H54 (cell line): Measurements from ENCODE around the gene TMEM106C.

ENCODE experiments used
- DNase-seq: peaks from one replicate; pipeline ENCODE4 v3.0.0; 2011; ENCODE audit warnings: low spot score, mixed read lengths; ENCODE audit not compliant: insufficient read length
- FAIRE-seq: peaks from 3 replicates; lab custom pipeline; 2011; peaks lifted over from hg19 to GRCh38; lab: Jason Lieb, UNC
- POLR2A ChIP-seq: IDR thresholded peaks from 2 replicates; pipeline ENCODE4 v1.6.1; 2011; ENCODE audit warnings: low read depth, mild to moderate bottlenecking, low read length

The TMEM106C gene

DNA sequence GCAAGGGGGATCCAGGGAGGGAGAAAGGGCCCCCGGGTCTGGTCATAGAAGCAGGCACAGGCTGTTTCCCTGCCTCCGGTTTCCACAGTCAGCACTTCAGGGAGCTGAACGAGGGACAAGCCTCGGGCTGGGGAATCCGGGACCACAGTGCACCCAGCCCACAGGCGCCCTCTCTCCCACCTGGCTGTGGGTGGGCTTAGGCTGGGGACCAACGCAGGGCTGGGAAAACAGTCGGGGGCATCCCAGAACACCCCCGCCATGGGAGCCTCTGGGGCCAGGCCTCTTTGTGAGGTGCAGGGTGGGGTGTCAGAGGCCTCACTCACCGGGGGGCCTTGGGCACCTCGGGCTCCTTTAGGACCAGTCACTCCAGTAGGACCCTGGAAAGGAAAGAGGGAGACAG is 16.3 kb downstream of the TMEM106C start:
- TF ChIP-seq POLR2A: no peak
- DNase-seq: no peak
- no peak for FAIRE-seq

GRCh38 chr12:47980197-47980596 is 16.8 kb downstream of the TMEM106C start:
- FAIRE-seq (no peak), DNase-seq (no peak)
- TF ChIP-seq POLR2A: no peak

- FAIRE-seq: no peak
- no peak for DNase-seq
- no peak for TF ChIP-seq POLR2A
Observed at GRCh38 chr12:47980779-47981495, 17.5 kb downstream of the TMEM106C start.

DNA sequence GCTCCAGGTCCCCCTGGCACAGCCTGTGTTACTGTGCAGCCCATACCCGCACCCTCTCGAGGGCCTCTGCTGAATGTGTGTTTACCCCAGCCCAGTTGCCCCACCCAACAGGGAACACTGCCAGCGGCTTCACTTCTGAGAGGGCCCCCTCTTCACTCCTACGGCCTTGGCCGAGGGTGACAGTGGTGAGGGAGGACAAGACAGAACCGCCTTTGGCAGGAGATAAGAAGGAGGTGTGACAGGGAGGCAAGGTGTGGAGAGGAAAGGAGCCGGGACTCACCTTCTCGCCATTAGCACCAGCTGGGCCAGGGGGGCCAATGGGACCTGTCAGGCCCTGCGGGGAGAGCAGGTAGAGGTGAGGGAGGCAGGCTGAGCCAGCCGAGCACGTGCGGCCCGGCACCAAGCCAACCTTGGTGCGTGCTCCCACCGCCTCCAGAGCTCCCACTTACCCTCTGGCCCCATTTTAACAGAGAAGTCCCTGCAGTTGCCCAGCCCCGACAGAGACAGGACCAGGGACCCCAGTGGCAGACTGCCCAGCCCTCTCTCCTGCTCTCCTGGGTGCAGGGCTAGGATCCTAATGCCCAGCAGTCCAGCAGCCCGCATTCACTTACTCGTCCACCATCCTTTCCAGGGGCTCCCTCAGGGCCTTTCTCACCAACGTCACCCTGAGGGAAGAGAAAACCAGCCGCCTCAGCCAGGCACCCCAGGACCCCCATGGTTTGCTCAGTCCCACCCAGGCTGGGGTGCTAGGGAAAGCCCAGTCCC is 18.3 kb downstream of the TMEM106C start:
- DNase-seq: no peak
- no peak for TF ChIP-seq POLR2A
- no peak for FAIRE-seq

GRCh38 chr12:47982311-47982710 is 18.9 kb downstream of the TMEM106C start:
- TF ChIP-seq POLR2A: no peak
- no peak for DNase-seq
- FAIRE-seq: no peak

GRCh38 chr12:47982770-47983169 is 19.4 kb downstream of the TMEM106C start:
- no peak for FAIRE-seq
- DNase-seq: no peak
- TF ChIP-seq POLR2A: no peak

- FAIRE-seq: no peak
- no peak for TF ChIP-seq POLR2A
- no peak for DNase-seq
Observed at GRCh38 chr12:47983541-47984115, 20.2 kb downstream of the TMEM106C start.

DNA sequence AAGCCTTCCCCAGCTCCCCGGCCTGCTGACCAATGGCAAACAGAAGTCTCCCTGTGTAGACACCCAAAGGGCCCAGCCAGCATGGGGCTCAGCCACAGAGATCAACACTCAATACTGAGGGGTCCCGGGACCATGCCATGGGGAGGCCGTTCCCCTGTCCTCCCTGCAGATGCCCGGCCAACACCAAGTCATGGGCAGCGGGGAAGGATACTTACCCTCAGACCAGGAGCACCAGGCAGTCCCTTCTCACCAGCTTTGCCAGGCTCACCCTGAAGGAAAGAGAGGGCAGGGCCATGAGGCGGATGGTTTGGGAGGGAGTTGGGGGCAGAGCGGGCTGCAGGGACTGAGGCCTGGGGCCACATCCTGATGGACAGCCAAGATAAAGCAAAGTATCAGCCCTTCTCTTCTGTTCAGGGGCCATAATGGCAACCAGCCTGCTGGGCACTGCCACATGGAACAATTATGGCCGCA is 21.0 kb downstream of the TMEM106C start:
- DNase-seq (no peak), FAIRE-seq (no peak)
- TF ChIP-seq POLR2A: no peak

- FAIRE-seq (no peak), DNase-seq (no peak)
- TF ChIP-seq POLR2A: no peak
Observed at GRCh38 chr12:47985596-47986290, 22.3 kb downstream of the TMEM106C start.

GRCh38 chr12:47986291-47986660 is 22.9 kb downstream of the TMEM106C start:
- FAIRE-seq: no peak

DNA sequence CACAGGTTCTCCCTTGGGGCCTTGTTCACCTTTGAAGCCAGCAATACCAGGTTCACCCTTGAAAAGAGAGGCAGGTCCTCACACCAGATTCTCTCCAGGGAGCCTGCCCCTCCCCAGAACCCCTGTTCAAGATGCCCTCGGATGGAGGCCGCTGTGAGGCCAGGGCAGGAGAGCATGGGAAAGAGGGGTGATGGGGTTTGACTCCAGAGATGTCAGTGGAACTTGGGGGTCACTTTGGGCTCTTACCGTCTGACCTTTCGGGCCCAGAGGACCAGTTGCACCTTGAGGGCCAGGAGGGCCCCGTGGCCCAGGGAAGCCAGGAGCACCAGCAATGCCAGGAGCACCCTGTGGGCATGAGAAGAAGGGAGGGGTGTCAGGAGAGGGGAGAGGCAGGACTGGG is 23.4 kb downstream of the TMEM106C start:
- FAIRE-seq: no peak
- no peak for TF ChIP-seq POLR2A

More at GRCh38 chr12:47986291-47986660, 22.9 kb downstream of the TMEM106C start:
- no peak for TF ChIP-seq POLR2A
- no peak for DNase-seq

DNA sequence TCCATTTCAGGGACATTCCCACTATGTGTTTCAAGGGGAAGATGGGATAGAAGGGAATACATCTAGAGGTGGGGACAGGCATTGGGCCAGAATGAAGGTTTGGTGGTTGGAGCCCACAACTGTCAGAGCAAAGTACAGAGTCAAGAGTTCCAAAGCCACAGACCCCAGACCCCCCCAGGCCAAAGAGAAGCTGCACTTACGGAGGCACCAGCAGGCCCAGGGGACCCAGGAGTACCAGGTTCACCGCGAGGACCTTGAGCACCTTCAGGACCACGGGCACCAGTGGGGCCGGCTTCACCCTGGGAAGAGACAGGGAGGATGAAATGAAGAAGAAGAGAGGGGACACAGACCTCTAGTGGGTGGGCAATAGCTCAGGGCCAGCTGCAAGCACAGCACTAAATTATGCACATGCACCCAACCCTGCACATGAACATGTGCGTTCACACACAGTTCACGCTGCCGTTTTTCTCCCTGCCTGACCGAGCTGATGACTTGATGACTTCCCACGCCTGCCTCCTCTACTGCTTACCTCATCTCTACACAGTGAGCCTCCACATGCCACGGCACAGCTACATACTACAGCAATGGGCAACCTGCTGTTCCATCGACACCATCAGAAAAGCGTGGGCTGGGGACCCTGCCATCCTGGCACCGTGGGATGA is 24.1 kb downstream of the TMEM106C start:
- no peak for TF ChIP-seq POLR2A
- DNase-seq (no peak), FAIRE-seq (no peak)

More for the DNA sequence above, 23.4 kb downstream of the TMEM106C start:
- no peak for DNase-seq
